Lung (tissue), 12 donors: ENCODE measurements around the gene ASTL. TPM values are rescaled to one million over a fixed set of nuclear protein-coding genes. Genes with fewer than 3 reads are reported as not detected.

Experiments used
- ATAC-seq: fragments of 200-7000 bp; cut with Tn5 transposase; one replicate; pipeline ENCODE4 v1.9.1; 2020; ENCODE audit warnings: moderate number of reproducible peaks; ENCODE audit not compliant: insufficient read depth, low FRiP score
- DNase-seq, 3 donors: peaks; one replicate each; pipeline ENCODE4 v3.0.0-alpha.2; 2013 to 2017
- H3K27ac ChIP-seq, 2 donors: one replicate each; pipeline ENCODE4 v1.5.1; 2013; ENCODE audit warnings: mild to moderate bottlenecking in 2 of 2, moderate library complexity in 2 of 2, control low read depth in 1 of 2, inconsistent platforms in 1 of 2, low read depth in 1 of 2, low read length in 1 of 2
- H3K27me3 ChIP-seq, 3 donors: one replicate each; pipeline ENCODE4 v1.5.1; 2013; ENCODE audit warnings: low read length in 2 of 3; ENCODE audit not compliant: control insufficient read depth in 3 of 3, insufficient read depth in 3 of 3
- H3K36me3 ChIP-seq, 4 donors: one replicate each; pipeline ENCODE4 v1.5.1; 2013; ENCODE audit warnings: low read length in 4 of 4, mild to moderate bottlenecking in 1 of 4, moderate library complexity in 1 of 4; ENCODE audit not compliant: control insufficient read depth in 4 of 4, insufficient read depth in 4 of 4
- H3K4me1 ChIP-seq, 5 donors: one replicate each; pipeline ENCODE4 v1.5.1; 2013; ENCODE audit warnings: low read length in 5 of 5, mild to moderate bottlenecking in 2 of 5, moderate library complexity in 1 of 5; ENCODE audit not compliant: control insufficient read depth in 5 of 5, insufficient read depth in 5 of 5
- H3K4me3 ChIP-seq: one replicate; pipeline ENCODE4 v1.5.1; 2013; ENCODE audit warnings: mild to moderate bottlenecking, control low read depth, moderate library complexity
- H3K9ac ChIP-seq, 2 donors: one replicate each; pipeline ENCODE4 v1.5.1; 2013; ENCODE audit warnings: low read length in 2 of 2, control low read depth in 1 of 2; ENCODE audit not compliant: insufficient read depth in 1 of 2
- H3K9me3 ChIP-seq, 4 donors: one replicate each; pipeline ENCODE4 v1.5.1; 2013; ENCODE audit warnings: low read length in 3 of 4, mild to moderate bottlenecking in 1 of 4, moderate library complexity in 1 of 4; ENCODE audit not compliant: control insufficient read depth in 4 of 4, insufficient read depth in 3 of 4
- WGBS, 2 donors: extraction: QIAGEN DNeasy Blood & Tissue Kit; methylation state at CpG; one replicate each; pipeline ENCODE4 v1.1.7; 2013; 5-methylcytosine and 5-hydroxymethylcytosine counted together
- polyA plus RNA-seq, 2 donors: library from polyadenylated mRNA; stranded (reverse); fragments of 200-250 nt; gene quantifications; one replicate each; pipeline ENCODE4 v1.2.1, GENCODE V29; 2013
- total RNA-seq, 2 donors: library from RNA; depleted of rRNA in 1 of 2; stranded (reverse); fragments of >200 nt in 1 of 2; gene quantifications; one replicate each; pipeline ENCODE4 v1.2.1, GENCODE V29; 2014 to 2021
- TF ChIP-seq, protein P1 (sequence below): IDR thresholded peaks from 2 replicates; pipeline ENCODE4 v1.5.1; 2012; ENCODE audit warnings: mild to moderate bottlenecking; ENCODE audit errors: control extremely low read depth, extremely low read depth
- donor health status: control.
- donor health status: control.
- donor health status: Bipolar disorder and iron deficiency.
- donor health status: healthy.
- donor health status: DM: yes; HTN: yes; CAD: no.

The ASTL gene
- total and polyA plus RNA-seq, 4 donors, result 0.14 to 0.34 TPM; not detected in 2

DNA sequence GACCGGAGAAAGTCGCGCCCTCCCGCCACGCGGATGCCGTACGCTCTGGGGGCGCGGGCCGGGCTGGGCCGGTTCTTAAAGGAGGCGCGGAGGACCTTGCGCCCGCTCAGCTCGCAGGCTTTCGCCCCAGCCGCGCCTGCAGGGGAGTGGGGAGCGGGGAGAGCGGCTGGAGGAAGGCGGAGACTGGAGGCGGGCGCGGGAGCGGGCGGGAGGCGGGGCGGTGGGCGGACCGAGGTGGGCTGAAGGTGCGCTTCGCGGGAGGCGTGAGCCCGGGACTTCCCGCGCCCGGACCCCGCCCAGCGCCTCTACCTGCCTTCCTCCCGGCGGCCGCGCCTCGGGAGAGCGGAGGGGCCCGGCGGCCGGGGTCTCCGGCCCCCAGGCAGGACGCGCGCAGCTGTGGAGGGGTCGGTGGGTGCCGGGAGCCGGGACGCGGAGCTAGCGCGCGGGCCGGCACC, 21.9 kb downstream of the ASTL start, which contains the start of gene ADRA2B:
TSS of gene ADRA2B (minus strand) at position 148 of the 455 bp plus-strand sequence. CDS start 422 bp downstream, outside the sequence.
- H3K4me3 ChIP-seq, result peak within 1 kb of the TSS; percentile 26
- TF ChIP-seq, protein P1, sequence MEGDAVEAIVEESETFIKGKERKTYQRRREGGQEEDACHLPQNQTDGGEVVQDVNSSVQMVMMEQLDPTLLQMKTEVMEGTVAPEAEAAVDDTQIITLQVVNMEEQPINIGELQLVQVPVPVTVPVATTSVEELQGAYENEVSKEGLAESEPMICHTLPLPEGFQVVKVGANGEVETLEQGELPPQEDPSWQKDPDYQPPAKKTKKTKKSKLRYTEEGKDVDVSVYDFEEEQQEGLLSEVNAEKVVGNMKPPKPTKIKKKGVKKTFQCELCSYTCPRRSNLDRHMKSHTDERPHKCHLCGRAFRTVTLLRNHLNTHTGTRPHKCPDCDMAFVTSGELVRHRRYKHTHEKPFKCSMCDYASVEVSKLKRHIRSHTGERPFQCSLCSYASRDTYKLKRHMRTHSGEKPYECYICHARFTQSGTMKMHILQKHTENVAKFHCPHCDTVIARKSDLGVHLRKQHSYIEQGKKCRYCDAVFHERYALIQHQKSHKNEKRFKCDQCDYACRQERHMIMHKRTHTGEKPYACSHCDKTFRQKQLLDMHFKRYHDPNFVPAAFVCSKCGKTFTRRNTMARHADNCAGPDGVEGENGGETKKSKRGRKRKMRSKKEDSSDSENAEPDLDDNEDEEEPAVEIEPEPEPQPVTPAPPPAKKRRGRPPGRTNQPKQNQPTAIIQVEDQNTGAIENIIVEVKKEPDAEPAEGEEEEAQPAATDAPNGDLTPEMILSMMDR, result no peak
- peak; percentile 49 to 80 (median 73) for DNase-seq
- H3K27me3 ChIP-seq, result peaks cover 0 to 28% (median 12%) of the 10 kb centered on the region in 3 donors
- ATAC-seq, result peak; percentile 79
- no peaks in the 10 kb centered on the region for H3K36me3 ChIP-seq
- peaks cover 0 to 7% (median 4%) of the 10 kb centered on the region in 5 donors for H3K4me1 ChIP-seq
- no peaks in the 10 kb centered on the region for H3K9me3 ChIP-seq
- no peak within 1 kb of the TSS for H3K27ac ChIP-seq
- peak within 1 kb of the TSS in 1 of 2 donors; percentile 32 for H3K9ac ChIP-seq
- 1% methylated on average over 25 to 64 of the region's 64 CpGs for WGBS, 2 donors

- TF ChIP-seq, protein P1, result no peak
- no peak overlapping the region for H3K4me3 ChIP-seq
- H3K4me1 ChIP-seq, result peaks cover 0 to 7% (median 4%) of the 10 kb centered on the region in 5 donors
- no peaks in the 10 kb centered on the region for H3K9me3 ChIP-seq
- H3K36me3 ChIP-seq, result no peaks in the 10 kb centered on the region
- H3K9ac ChIP-seq, result no peak overlapping the region
- DNase-seq (no peak), ATAC-seq (no peak)
- no peak overlapping the region for H3K27ac ChIP-seq
- WGBS, 2 donors, result 40 to 43% methylated on average over 67 to 77 of the region's 77 CpGs
- H3K27me3 ChIP-seq, result peaks cover 0 to 28% (median 12%) of the 10 kb centered on the region in 3 donors
Observed at GRCh38 chr2:96115631-96116423, 22.5 kb downstream of the ASTL start.

GRCh38 chr2:96114903-96115581, 23.3 kb downstream of the ASTL start:
- no peak for ATAC-seq
- TF ChIP-seq, protein P1, result no peak
- H3K4me1 ChIP-seq, result peaks cover 0 to 7% (median 4%) of the 10 kb centered on the region in 5 donors
- DNase-seq, result no peak
- H3K27me3 ChIP-seq, result peaks cover 0 to 28% (median 7%) of the 10 kb centered on the region in 3 donors
- 95 to 98% methylated on average over 20 to 24 of the region's 24 CpGs for WGBS, 2 donors
- no peak overlapping the region for H3K4me3 ChIP-seq
- no peaks in the 10 kb centered on the region for H3K36me3 ChIP-seq
- no peak overlapping the region for H3K27ac ChIP-seq
- no peaks in the 10 kb centered on the region for H3K9me3 ChIP-seq
- H3K9ac ChIP-seq, result no peak overlapping the region
